ENCODE results near the gene PLXNA2. TPM values are rescaled to one million over a fixed set of nuclear protein-coding genes. Genes with fewer than 3 reads are reported as not detected.

The PLXNA2 gene
- total RNA-seq, 1 donor from 2014 or later = 0.08 TPM

DNA sequence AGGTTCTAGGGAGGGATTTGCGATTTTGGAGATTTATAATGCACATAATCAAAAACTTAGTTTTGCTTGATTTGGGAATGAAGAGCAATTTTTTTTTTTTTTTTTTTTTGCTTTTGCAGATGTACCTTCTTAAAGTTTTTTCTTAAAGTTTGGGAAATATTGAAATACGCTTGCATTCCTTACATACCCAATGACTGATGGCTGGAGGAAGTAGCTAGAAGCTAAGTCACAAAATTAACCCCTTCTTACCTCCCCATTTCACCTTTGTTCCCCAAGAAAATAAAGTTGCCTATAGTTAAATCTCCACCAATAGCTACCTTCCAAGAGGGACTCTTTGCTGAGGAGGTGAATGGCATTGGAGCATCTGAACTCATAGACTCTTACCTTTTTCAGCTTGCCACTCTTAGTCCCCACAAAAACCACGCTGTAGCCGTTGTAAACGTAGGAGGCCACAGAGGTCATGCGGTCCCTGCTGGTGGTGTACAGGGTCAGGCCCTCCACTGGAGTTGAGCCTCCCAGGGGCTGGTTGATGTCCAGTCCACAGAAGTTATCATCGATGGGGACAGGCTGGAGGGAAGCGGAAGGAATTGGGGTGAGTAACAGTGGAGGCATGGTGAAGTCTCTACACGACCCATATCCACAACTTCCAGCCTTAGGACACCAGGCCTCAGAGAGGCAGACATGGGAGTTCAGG is 34.1 kb downstream of the PLXNA2 start:
- DNase-seq (ENCODE audit: low spot score) = no peak
- H3K9me3 Mint-ChIP-seq = no peaks in the 10 kb centered on the region
- peaks cover 4% of the 10 kb centered on the region for H3K27me3 Mint-ChIP-seq (ENCODE audit: insufficient read depth)
- no peak overlapping the region for H3K27ac Mint-ChIP-seq
- H3K36me3 Mint-ChIP-seq (ENCODE audit: low read depth) = no peaks in the 10 kb centered on the region
- intact Hi-C loops (cut with micrococcal nuclease) = no loop called here
- no peaks in the 10 kb centered on the region for H3K4me1 Mint-ChIP-seq (ENCODE audit: low read depth)
- H3K4me3 Mint-ChIP-seq = no peak overlapping the region

DNA sequence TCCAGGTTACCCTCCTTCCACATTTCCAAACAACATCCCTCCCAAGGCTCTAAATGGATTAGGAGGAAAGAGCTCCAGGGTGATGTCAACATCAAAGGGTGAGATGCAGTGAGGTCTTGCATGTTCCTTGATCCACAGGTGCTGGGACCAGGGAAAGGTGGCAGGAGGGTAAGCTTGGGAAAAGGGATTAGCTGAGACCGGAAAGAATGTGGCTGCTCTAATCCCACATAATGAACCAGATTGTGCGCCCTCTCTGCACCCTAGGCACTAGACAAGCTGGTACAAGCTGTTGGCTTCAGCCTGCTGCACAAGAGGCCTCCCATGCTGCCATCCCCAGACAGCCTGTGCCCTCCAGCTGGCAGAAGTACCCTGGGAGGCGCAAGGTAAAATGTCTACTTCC is 34.9 kb downstream of the PLXNA2 start:
- Mint-ChIP-seq H3K4me1 (ENCODE audit: low read depth) (no peaks in the 10 kb centered on the region), H3K27ac (no peak overlapping the region), H3K27me3 (ENCODE audit: insufficient read depth) (peaks cover 2% of the 10 kb centered on the region), H3K4me3 (no peak overlapping the region), H3K9me3 (no peaks in the 10 kb centered on the region), H3K36me3 (ENCODE audit: low read depth) (no peaks in the 10 kb centered on the region)
- intact Hi-C loops (cut with micrococcal nuclease) = no loop called here
- no peak for DNase-seq (ENCODE audit: low spot score)

DNA sequence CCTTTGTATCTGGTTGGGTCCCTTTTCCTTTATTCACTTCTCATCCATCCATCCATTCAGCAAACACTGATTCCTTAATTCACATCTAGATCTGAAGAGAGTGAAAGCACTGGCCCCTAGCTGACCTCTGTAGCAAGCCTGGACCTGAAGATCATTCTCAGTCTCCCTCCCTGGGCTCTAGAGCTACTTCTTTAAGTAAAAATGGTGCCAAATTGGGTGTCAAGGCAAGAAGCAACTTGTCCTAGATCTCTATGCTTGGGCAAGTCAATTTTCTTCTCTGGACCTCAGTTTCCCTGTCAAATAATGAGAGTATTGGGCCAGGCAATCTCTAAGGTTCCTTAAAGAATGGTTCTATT is 36.1 kb downstream of the PLXNA2 start:
- intact Hi-C loops (cut with micrococcal nuclease) = no loop called here
- Mint-ChIP-seq H3K4me1 (ENCODE audit: low read depth) (no peaks in the 10 kb centered on the region), H3K36me3 (ENCODE audit: low read depth) (no peaks in the 10 kb centered on the region), H3K9me3 (no peaks in the 10 kb centered on the region), H3K27me3 (ENCODE audit: insufficient read depth) (peaks cover 4% of the 10 kb centered on the region), H3K4me3 (no peak overlapping the region), H3K27ac (no peak overlapping the region)
- DNase-seq (ENCODE audit: low spot score) = no peak

DNA sequence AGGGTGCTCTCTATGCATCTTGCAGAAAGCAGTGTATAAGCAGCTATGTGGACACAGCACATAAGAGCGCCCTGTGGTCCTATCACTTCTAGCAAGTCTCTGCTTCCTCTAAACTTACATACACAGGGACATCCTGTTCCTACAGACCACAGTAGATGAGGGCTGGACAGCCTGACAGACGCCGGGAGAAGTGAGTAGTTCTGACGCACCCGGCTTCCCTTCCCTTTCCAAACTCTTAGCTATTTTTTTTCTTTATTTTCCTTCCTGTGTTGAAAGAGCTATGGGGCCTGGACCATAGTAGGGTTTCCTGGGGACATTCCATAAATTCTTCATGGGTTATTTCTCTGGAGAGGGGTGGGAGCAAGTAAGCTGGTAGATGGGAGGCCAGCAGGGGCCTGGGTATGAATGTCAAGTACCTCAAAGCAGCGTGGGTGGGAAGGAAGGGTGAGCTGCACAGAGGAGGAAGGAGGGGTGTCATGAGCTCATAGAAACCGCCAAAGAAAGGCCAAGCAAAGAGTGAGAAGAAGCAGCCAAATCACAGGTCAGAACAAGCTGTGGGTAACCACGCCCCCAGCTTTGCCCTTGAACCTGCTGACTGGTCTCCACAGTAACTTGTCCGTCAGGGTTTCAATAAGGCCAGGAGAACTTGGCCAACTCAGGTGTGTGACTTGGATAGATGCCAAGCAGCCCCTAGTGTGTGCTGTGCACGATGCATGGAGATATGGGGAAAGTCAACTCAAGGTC is 36.6 kb downstream of the PLXNA2 start:
- DNase-seq (ENCODE audit: low spot score) = no peak
- H3K27ac Mint-ChIP-seq = no peak overlapping the region
- no peak overlapping the region for H3K4me3 Mint-ChIP-seq
- no peaks in the 10 kb centered on the region for H3K9me3 Mint-ChIP-seq
- no peaks in the 10 kb centered on the region for H3K4me1 Mint-ChIP-seq (ENCODE audit: low read depth)
- peaks cover 4% of the 10 kb centered on the region for H3K27me3 Mint-ChIP-seq (ENCODE audit: insufficient read depth)
- H3K36me3 Mint-ChIP-seq (ENCODE audit: low read depth) = no peaks in the 10 kb centered on the region
- intact Hi-C loops (cut with micrococcal nuclease) = no loop called here

DNA sequence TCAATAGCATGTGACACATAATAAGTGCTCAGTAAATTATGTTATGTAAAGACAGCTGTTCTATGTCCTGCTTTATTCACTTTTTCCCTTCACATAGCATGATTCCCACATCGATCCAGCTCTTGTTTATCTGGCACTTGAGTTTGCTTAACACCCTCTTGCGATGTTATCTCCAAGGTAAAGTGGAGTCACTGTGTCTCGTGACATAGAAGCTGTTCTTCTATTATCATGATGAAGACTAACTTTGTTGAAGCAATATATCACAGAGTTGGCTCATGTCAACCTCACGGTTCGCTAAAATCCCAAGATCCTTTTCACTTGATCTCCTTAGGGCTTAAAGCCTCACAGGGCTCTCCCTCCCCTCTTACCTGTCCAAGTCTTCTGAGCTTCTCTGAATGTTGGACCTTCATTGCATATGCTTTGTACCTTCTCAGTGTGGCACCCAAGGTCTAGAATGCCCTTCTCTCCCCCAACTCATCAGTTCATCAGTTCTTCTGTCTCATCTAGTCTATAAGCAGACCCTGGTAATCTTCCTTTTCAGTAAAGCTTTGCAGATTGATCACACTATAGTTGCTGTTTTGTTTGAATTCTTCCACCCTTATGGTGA is 38.0 kb downstream of the PLXNA2 start:
- intact Hi-C loops (cut with micrococcal nuclease) = no loop called here
- H3K27me3 Mint-ChIP-seq (ENCODE audit: insufficient read depth) = peaks cover 3% of the 10 kb centered on the region
- no peak for DNase-seq (ENCODE audit: low spot score)
- H3K4me3 Mint-ChIP-seq = no peak overlapping the region
- no peak overlapping the region for H3K27ac Mint-ChIP-seq
- H3K9me3 Mint-ChIP-seq = no peaks in the 10 kb centered on the region
- H3K36me3 Mint-ChIP-seq (ENCODE audit: low read depth) = no peaks in the 10 kb centered on the region
- no peaks in the 10 kb centered on the region for H3K4me1 Mint-ChIP-seq (ENCODE audit: low read depth)

DNA sequence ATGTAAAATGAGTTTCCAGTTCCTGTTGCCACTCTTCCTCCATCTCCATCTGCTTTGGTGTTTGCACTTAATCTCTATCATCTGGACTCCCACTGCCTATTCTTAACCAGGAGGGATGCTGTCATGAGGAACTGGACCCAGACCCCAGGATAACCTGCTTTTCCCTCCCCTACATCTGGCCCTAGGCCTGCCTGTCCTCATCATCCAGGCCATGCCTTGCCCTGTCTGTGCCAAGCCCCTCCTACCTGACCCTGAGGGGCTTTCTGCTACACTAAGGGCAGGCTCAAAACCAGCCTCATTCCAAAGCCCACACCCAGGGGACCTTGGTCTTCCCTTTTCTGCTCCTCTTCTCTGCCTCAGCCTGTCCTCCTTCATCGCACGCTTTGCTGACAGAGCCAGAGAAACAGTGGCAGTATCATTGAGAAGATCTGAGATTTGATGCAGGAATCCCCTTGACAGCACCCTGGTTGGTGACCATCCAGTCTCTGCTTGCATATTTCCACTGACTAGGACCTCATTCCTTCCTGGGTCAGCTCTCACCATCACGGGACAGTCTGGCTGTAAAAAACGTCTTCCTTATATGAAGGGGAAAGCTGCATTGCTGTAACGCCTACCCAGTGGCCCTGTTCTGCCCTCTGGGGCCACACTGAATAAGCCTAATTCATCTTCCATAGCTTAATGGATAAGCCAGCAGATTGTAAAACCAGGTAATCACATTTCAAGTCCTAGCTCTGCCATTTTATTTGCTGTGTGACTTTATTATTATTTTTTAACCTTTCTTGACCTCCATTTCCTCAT is 38.8 kb downstream of the PLXNA2 start:
- H3K4me3 Mint-ChIP-seq = no peak overlapping the region

DNA sequence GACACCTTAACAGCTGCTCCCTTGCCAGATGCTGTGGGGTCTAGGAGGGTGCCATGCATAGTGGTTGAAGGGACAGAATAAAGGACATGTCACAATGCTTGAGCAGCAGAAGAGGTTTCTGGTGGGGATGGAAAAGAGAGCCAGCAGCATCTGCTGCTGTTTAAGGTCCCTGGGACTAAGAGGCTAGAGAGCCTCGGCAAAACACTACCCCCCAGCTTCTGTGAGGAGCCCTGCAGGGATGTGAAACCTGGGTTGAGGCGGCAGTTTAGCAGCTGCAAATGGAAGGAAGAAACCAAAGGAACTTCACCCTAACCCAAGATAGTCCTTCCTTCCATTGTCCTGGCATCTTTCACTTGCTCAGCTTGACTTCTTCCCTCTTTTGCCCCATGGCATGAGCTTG is 39.4 kb downstream of the PLXNA2 start:
- intact Hi-C loops (cut with micrococcal nuclease) = no loop called here
- Mint-ChIP-seq H3K9me3 (no peaks in the 10 kb centered on the region), H3K36me3 (ENCODE audit: low read depth) (no peaks in the 10 kb centered on the region), H3K27me3 (ENCODE audit: insufficient read depth) (peaks cover 2% of the 10 kb centered on the region), H3K27ac (no peak overlapping the region), H3K4me1 (ENCODE audit: low read depth) (no peaks in the 10 kb centered on the region), H3K4me3 (no peak overlapping the region)
- DNase-seq (ENCODE audit: low spot score) = no peak

More for the DNA sequence above, 38.8 kb downstream of the PLXNA2 start:
- intact Hi-C loops (cut with micrococcal nuclease) = no loop called here
- no peaks in the 10 kb centered on the region for H3K36me3 Mint-ChIP-seq (ENCODE audit: low read depth)
- DNase-seq (ENCODE audit: low spot score) = no peak
- no peaks in the 10 kb centered on the region for H3K4me1 Mint-ChIP-seq (ENCODE audit: low read depth)
- no peaks in the 10 kb centered on the region for H3K9me3 Mint-ChIP-seq
- peaks cover 2% of the 10 kb centered on the region for H3K27me3 Mint-ChIP-seq (ENCODE audit: insufficient read depth)
- H3K27ac Mint-ChIP-seq = no peak overlapping the region

DNA sequence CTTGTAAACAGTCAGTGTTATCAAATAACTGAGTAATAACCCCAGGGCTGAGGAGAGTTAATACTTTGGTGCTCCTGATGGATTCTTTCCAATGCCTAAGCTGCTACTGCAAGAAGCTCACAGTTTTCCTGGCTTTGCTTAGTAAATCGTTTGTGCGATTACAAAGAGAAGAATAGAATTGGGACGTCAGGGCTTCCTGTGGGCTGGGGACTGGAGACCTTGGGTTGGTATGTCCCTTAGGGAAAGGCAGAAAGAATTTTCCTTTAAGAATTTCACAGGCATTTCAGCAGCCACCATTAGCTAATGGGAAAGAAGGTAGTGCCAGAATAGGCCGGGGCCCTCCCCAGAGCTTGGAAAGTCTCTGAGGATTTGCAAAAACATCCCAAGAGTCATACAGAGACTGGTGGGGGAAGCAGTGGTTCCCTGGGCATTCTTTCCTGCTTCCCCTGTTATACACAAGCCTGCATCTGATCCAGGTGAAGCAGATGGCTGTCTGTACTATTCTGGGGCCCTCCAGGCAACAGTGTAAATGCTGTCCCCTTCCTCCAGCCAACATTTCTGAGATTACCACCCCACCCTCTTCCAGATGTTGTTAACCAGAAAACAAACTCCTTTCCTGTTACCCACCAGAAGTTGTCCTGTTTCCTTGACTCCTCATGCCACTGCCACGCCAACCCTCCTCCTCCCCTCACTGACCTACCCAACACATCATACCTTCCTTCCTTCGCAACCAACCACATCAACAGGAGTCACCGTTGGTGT is 40.2 kb downstream of the PLXNA2 start:
- H3K4me1 Mint-ChIP-seq (ENCODE audit: low read depth) = no peaks in the 10 kb centered on the region
- no peak for DNase-seq (ENCODE audit: low spot score)
- intact Hi-C loops (cut with micrococcal nuclease) = no loop called here
- H3K27ac Mint-ChIP-seq = no peak overlapping the region
- no peaks in the 10 kb centered on the region for H3K36me3 Mint-ChIP-seq (ENCODE audit: low read depth)
- H3K27me3 Mint-ChIP-seq (ENCODE audit: insufficient read depth) = peaks cover 2% of the 10 kb centered on the region
- H3K4me3 Mint-ChIP-seq = no peak overlapping the region
- no peaks in the 10 kb centered on the region for H3K9me3 Mint-ChIP-seq

DNA sequence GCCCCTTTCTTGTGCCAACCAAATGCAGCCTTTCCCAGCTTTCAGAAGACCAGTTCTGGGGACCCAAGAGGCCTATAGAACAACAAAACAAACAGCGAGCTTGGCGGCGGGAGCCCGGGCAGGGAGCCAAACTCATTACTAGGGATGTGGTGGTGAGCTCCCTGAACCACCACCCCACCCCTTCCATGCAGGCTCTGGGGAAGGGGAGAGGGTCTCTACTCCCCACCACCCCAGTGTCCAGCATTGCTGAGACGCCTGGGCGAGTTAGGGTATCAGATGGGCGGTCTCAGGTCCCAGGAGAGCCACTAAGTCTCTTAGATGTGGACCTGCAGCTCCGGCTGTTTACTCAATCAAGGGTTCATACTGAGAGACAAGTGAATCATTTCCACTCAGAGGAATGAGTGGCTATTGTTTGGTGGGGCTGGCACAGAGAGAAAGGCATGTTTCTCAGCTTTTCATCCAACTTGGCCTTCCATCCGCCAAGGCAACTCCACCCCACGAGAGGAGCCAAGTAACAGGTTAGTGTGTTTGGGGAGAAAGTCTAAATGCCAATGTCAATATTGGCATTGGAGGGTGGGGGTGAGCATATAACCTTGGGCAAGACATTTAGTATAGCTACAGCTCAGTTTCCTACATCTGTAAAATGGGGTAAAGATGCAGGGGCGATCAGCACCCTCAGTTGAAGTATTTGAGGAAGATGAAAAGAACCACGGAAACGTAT is 40.9 kb downstream of the PLXNA2 start:
- intact Hi-C loops (cut with micrococcal nuclease) = no loop called here
- peaks cover 2% of the 10 kb centered on the region for H3K27me3 Mint-ChIP-seq (ENCODE audit: insufficient read depth)
- no peaks in the 10 kb centered on the region for H3K9me3 Mint-ChIP-seq
- no peaks in the 10 kb centered on the region for H3K4me1 Mint-ChIP-seq (ENCODE audit: low read depth)
- no peaks in the 10 kb centered on the region for H3K36me3 Mint-ChIP-seq (ENCODE audit: low read depth)
- no peak overlapping the region for H3K27ac Mint-ChIP-seq
- no peak overlapping the region for H3K4me3 Mint-ChIP-seq
- DNase-seq (ENCODE audit: low spot score) = no peak

DNA sequence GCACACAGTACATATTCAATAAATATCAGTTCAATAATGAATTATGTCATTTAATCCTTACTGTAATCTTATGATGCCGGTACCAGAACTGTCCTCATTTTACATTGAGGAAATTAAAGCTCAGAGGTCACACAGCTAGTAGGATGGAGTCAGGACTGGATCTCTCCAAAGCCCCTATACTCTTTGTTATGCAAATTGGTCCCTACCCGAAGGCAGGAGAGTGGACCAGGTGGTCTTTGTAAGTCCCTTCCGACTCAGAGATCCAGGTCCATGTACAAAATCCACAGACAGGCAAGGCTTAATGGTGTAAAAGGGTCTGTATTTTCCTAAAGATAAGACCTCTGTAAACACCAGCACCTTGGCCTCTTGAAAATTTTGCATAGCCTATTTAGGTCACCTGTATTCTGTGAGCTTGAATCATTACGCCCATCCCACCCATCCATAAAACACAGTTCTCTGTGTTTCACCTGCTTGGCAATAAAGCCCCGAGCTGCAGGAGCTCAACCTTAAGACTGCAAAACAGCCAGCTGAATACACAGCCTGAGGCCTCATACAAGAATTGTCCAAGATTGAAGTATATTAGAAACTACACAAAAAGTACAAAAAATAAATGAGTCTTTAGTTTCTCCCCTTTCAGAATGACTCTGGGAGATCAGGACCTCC is 41.7 kb downstream of the PLXNA2 start:
- no peaks in the 10 kb centered on the region for H3K9me3 Mint-ChIP-seq
- H3K36me3 Mint-ChIP-seq (ENCODE audit: low read depth) = no peaks in the 10 kb centered on the region
- no peak for DNase-seq (ENCODE audit: low spot score)
- H3K4me1 Mint-ChIP-seq (ENCODE audit: low read depth) = no peaks in the 10 kb centered on the region
- intact Hi-C loops (cut with micrococcal nuclease) = no loop called here
- H3K27ac Mint-ChIP-seq = no peak overlapping the region
- H3K27me3 Mint-ChIP-seq (ENCODE audit: insufficient read depth) = peaks cover 4% of the 10 kb centered on the region
- H3K4me3 Mint-ChIP-seq = no peak overlapping the region

DNA sequence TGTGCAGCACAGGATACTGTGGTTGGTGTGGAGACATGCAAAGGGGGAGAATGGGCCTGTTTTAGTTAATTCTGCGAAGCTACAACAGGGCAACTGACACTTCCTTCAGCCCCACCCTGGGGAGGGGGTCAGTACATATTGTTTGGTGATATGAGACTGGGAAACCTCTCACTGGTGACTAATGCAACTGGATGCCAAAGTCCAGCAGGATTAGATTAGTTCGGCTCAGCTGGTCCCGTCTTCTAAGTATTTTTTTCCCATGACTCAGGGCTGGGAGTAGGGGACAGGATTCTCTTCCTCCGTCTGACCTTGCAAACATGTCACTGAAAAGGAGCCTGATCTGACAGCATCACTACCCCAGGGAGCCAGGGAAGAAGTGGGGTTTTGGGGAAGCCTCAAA is 43.0 kb downstream of the PLXNA2 start:
- Mint-ChIP-seq H3K9me3 (no peaks in the 10 kb centered on the region), H3K27me3 (ENCODE audit: insufficient read depth) (peaks cover 4% of the 10 kb centered on the region), H3K4me3 (no peak overlapping the region), H3K4me1 (ENCODE audit: low read depth) (no peaks in the 10 kb centered on the region), H3K27ac (no peak overlapping the region), H3K36me3 (ENCODE audit: low read depth) (no peaks in the 10 kb centered on the region)
- intact Hi-C loops (cut with micrococcal nuclease) = no loop called here
- no peak for DNase-seq (ENCODE audit: low spot score)

All from activated T-helper 1 cell treated with anti-CD3 and anti-CD28 coated beads, Interleukin-12 subunit alpha, Interleukin-12 subunit beta, Interleukin-2, Interleukin-4 antibody, amounts not matched to agents 30 ng/mL and 10 ng/mL and 1 ng/mL, durations not matched to agents 14 hours and 24 hours and 36 hours (primary cell).